RPMI7951 (cell line): ENCODE data around the gene LKAAEAR1. TPM values are rescaled to one million over a fixed set of nuclear protein-coding genes. Genes with fewer than 3 reads are reported as not detected.
A peak's percentile ranks its signal among the peaks of the same experiment; 100 is the strongest.
"Not testable (repeated sequence)": the region's sequence is repeated elsewhere in the genome, so short reads cannot be mapped to it uniquely, and the experiment has no call there.

Experiments
- DNase-seq: peaks from one replicate; pipeline ENCODE4 v3.0.0-alpha.2; 2012; ENCODE audit warnings: low read depth
- total RNA-seq: library from RNA; depleted of rRNA; stranded (reverse); fragments of >200 nt; shearing (Covaris generic); gene quantifications from 2 replicates; pipeline ENCODE4 v1.2.3, GENCODE V29; 2014

LKAAEAR1 gene
- total RNA-seq, 1 experiment from 2014 or later = 0.48 TPM

GRCh38 chr20:64099086-64099786, 15.0 kb upstream of the LKAAEAR1 start:
- DNase-seq = no peak

- no peak for DNase-seq
Observed at GRCh38 chr20:64098471-64099013, 14.3 kb upstream of the LKAAEAR1 start.

- DNase-seq = no peak
Observed at GRCh38 chr20:64096535-64096934, 12.3 kb upstream of the LKAAEAR1 start.

- no peak for DNase-seq
Observed at GRCh38 chr20:64095927-64096326, 11.7 kb upstream of the LKAAEAR1 start.

- DNase-seq = no peak
Observed at GRCh38 chr20:64095455-64095854, 11.3 kb upstream of the LKAAEAR1 start.

- no peak for DNase-seq
Observed at GRCh38 chr20:64093013-64093503, 8.9 kb upstream of the LKAAEAR1 start.

GRCh38 chr20:64092258-64093012, 8.2 kb upstream of the LKAAEAR1 start:
- no peak for DNase-seq

- no peak for DNase-seq
Observed at GRCh38 chr20:64091770-64092169, 7.6 kb upstream of the LKAAEAR1 start.

- DNase-seq = no peak
Observed at GRCh38 chr20:64091340-64091739, 7.1 kb upstream of the LKAAEAR1 start.

- DNase-seq = peak; percentile 29
Observed at GRCh38 chr20:64090165-64090564, 6.0 kb upstream of the LKAAEAR1 start.

- DNase-seq = not testable (repeated sequence)
Observed at GRCh38 chr20:64088586-64088985, 4.4 kb upstream of the LKAAEAR1 start.

- DNase-seq = not testable (repeated sequence)
Observed at GRCh38 chr20:64087226-64087825, 3.1 kb upstream of the LKAAEAR1 start.

- DNase-seq = no peak
Observed at GRCh38 chr20:64086801-64087200, 2.6 kb upstream of the LKAAEAR1 start.

- DNase-seq = no peak
Observed at GRCh38 chr20:64084685-64085152, 521 bp upstream of the LKAAEAR1 start.

GRCh38 chr20:64083378-64083803, 807 bp downstream of the LKAAEAR1 start:
- peak; percentile 69 for DNase-seq

GRCh38 chr20:64082820-64083377, 1.3 kb downstream of the LKAAEAR1 start:
- peak; percentile 27 for DNase-seq

- DNase-seq = no peak
Observed at GRCh38 chr20:64082126-64082731, 2.0 kb downstream of the LKAAEAR1 start.

GRCh38 chr20:64081624-64081964, 2.6 kb downstream of the LKAAEAR1 start:
- no peak for DNase-seq

- no peak for DNase-seq
Observed at GRCh38 chr20:64080813-64081623, 3.2 kb downstream of the LKAAEAR1 start.

GRCh38 chr20:64080013-64080812, 4.0 kb downstream of the LKAAEAR1 start, which contains the start of gene OPRL1:
TSS of gene OPRL1 (plus strand) at chr20:64080082. CDS start at chr20:64092721, 12,639 bp downstream.
- DNase-seq = no peak
